ENCODE data around the gene KCND3. TPM values are rescaled to one million over a fixed set of nuclear protein-coding genes. Genes with fewer than 3 reads are reported as not detected.

Gene KCND3
- total and polyA plus RNA-seq, 2 of the 4 experiments (the other 2 are of a cell fraction): under 0.01 to 0.03 TPM

DNA sequence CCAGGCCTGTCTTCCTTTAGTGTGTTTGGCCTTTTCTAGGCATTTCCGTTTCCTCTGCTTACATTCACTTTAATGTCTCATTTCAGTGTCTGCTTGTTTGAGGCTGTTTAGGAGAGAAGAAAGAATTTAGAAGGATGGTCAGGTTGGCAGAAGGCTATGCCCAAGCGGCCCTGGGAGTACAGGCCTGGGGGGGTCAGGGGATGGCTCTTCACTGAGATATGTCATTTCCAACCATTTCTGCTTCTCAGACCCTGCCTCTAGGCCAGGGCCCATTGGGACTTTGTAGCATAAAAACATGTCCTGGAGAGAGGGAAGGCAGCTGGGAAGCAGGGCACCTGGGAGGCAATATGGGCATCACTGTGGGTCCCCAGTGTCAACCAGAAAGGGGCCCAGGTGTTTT, 147.7 kb downstream of the KCND3 start:
- H2BK15ac ChIP-seq (ENCODE audit: low read depth, low read length): no peak overlapping the region
- H2BK5ac ChIP-seq (ENCODE audit: low read depth, low read length, poor library complexity, severe bottlenecking): no peak overlapping the region
- no peak for DNase-seq
- in situ Hi-C loops (cut with MboI; ENCODE audit: low sequenced_read_pairs): no loop called here
- no peak overlapping the region for H4K91ac ChIP-seq (ENCODE audit: insufficient read depth, low read depth, low read length)
- H3K27ac ChIP-seq (ENCODE audit: insufficient read depth, low read length): no peak overlapping the region
- intact Hi-C loops (cut with micrococcal nuclease): no loop called here
- ChIA-PET CTCF (no interaction called here), POLR2A (ENCODE audit: unreplicated experiment) (no interaction called here)
- no peak overlapping the region for H3K14ac ChIP-seq (replicated peaks; ENCODE audit: low read depth, low read length)
- dilution Hi-C loops (cut with HindIII; ENCODE audit: low sequenced_read_pairs, unreplicated experiment): no loop called here
- H3K4me1 ChIP-seq (ENCODE audit: control insufficient read depth, insufficient read depth, low read length): no peaks in the 10 kb centered on the region
- H4K5ac ChIP-seq (ENCODE audit: low read depth, low read length): no peak overlapping the region
- H3K56ac ChIP-seq (ENCODE audit: extremely low read depth, insufficient read depth, low read length): no peak overlapping the region
- H2BK20ac ChIP-seq (ENCODE audit: low read depth, low read length): no peak overlapping the region
- no peak overlapping the region for H3K4me2 ChIP-seq (ENCODE audit: low read depth, low read length)
- no peak overlapping the region for H3K18ac ChIP-seq (ENCODE audit: low read depth, low read length)
- no peaks in the 10 kb centered on the region for H3K9me1 ChIP-seq (ENCODE audit: insufficient read depth, low read length)
- BruUV-seq (replicated peaks): no TSS peak
- no peak overlapping the region for H3K4me3 ChIP-seq (ENCODE audit: insufficient read depth, low read depth, low read length)
- no peak overlapping the region for H2BK120ac ChIP-seq (ENCODE audit: low read depth, low read length)
- no peak for ATAC-seq (ENCODE audit: low read depth)
- no peak overlapping the region for H2AK9ac ChIP-seq (replicated peaks; ENCODE audit: low read depth, low read length, poor library complexity)
- H3K27me3 ChIP-seq (ENCODE audit: control insufficient read depth, insufficient read depth, low read length): peaks cover 5% of the 10 kb centered on the region
- H3K9ac ChIP-seq (ENCODE audit: low read depth, low read length): no peak overlapping the region
- WGBS, 2 experiments (ENCODE audit: extremely low coverage in 2 of 2, insufficient read length in 1 of 2): no CpG with 5 or more reads among the region's 2 CpGs
- H3K4ac ChIP-seq (ENCODE audit: low read depth, low read length): no peak overlapping the region
- H3K9me3 ChIP-seq (ENCODE audit: control insufficient read depth, insufficient read depth, low read length): no peaks in the 10 kb centered on the region
- no peak overlapping the region for H2AK5ac ChIP-seq (ENCODE audit: low read depth, low read length)
- H3K36me3 ChIP-seq (ENCODE audit: control insufficient read depth, insufficient read depth, low read length): no peaks in the 10 kb centered on the region
- no peak overlapping the region for H2AFZ ChIP-seq (replicated peaks; ENCODE audit: low read length, poor library complexity)
- no peak overlapping the region for H3K23ac ChIP-seq (ENCODE audit: low read depth, low read length)
- no peak overlapping the region for H4K8ac ChIP-seq (ENCODE audit: low read depth in 2 of 2, low read length in 2 of 2)
- TF ChIP-seq RFX5 (IDR thresholded peaks at IDR 0.05; ENCODE audit: low read depth, low read length): no peak
- TF ChIP-seq POLR2A (IDR thresholded peaks at IDR 0.05; ENCODE audit: low read depth, low read length): no peak
- TF ChIP-seq, protein P1, sequence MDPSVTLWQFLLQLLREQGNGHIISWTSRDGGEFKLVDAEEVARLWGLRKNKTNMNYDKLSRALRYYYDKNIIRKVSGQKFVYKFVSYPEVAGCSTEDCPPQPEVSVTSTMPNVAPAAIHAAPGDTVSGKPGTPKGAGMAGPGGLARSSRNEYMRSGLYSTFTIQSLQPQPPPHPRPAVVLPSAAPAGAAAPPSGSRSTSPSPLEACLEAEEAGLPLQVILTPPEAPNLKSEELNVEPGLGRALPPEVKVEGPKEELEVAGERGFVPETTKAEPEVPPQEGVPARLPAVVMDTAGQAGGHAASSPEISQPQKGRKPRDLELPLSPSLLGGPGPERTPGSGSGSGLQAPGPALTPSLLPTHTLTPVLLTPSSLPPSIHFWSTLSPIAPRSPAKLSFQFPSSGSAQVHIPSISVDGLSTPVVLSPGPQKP (IDR thresholded peaks at IDR 0.05; ENCODE audit: borderline replicate concordance, low read depth, low read length): no peak
- TF ChIP-seq CEBPB (IDR thresholded peaks at IDR 0.05; ENCODE audit: low read depth, low read length): no peak
- no peak for TF ChIP-seq MXI1 (IDR thresholded peaks at IDR 0.05; ENCODE audit: borderline replicate concordance, low read depth, low read length)
- no peak for TF ChIP-seq MAFK (IDR thresholded peaks at IDR 0.05; ENCODE audit: low read depth, low read length)
- no peak for TF ChIP-seq FOS (IDR thresholded peaks at IDR 0.05; ENCODE audit: low read depth, low read length)
- no peak for TF ChIP-seq SMC3 (IDR thresholded peaks at IDR 0.05; ENCODE audit: low read depth, low read length)
- no peaks in the 10 kb centered on the region for H3K79me1 ChIP-seq (ENCODE audit: low read depth in 1 of 2, low read length in 2 of 2)
- H4K20me1 ChIP-seq (ENCODE audit: insufficient read depth, low read length): no peaks in the 10 kb centered on the region

Data from IMR-90 (cell line).